Neural crest cell (in vitro differentiated cells): ENCODE results near the gene DAGLB. TPM values are rescaled to one million over a fixed set of nuclear protein-coding genes. Genes with fewer than 3 reads are reported as not detected.
"Not testable (repeated sequence)": the region's sequence is repeated elsewhere in the genome, so short reads cannot be mapped to it uniquely, and the experiment has no call there.

Experiments
- DNase-seq: peaks from one replicate; pipeline ENCODE4 v3.0.0; 2021; ENCODE audit warnings: low read depth, mixed read lengths, low spot score
- H3K27ac Mint-ChIP-seq: one replicate; pipeline ENCODE4 v1.8.0; 2021; ENCODE audit warnings: mild to moderate bottlenecking, mixed read lengths; ENCODE audit not compliant: unreplicated experiment
- H3K27me3 Mint-ChIP-seq: 2 replicates; pipeline ENCODE4 v1.8.0; 2021; ENCODE audit warnings: low read depth, mild to moderate bottlenecking, mixed read lengths
- H3K36me3 Mint-ChIP-seq: 2 replicates; pipeline ENCODE4 v1.8.0; 2021; ENCODE audit warnings: low read depth, mild to moderate bottlenecking, mixed read lengths
- H3K4me1 Mint-ChIP-seq: 2 replicates; pipeline ENCODE4 v1.8.0; 2021; ENCODE audit warnings: mixed read lengths
- H3K4me3 Mint-ChIP-seq: one replicate; pipeline ENCODE4 v1.8.0; 2021; ENCODE audit warnings: mild to moderate bottlenecking, mixed read lengths
- H3K9me3 Mint-ChIP-seq: 2 replicates; pipeline ENCODE4 v1.8.0; 2021; ENCODE audit warnings: mixed read lengths
- CTCF ChIP-seq: fragments of 200-600 bp; sonication (generic); conservative IDR thresholded peaks from 2 replicates; pipeline ENCODE4 v1.5.0; 2021; ENCODE audit warnings: antibody characterized with exemption, mild to moderate bottlenecking
- total RNA-seq: library from RNA; stranded (reverse); gene quantifications from 2 replicates; pipeline ENCODE4 v1.2.1, GENCODE V29; 2021

Gene DAGLB
- total RNA-seq, 1 donor from 2014 or later = 33.0 TPM

DNA sequence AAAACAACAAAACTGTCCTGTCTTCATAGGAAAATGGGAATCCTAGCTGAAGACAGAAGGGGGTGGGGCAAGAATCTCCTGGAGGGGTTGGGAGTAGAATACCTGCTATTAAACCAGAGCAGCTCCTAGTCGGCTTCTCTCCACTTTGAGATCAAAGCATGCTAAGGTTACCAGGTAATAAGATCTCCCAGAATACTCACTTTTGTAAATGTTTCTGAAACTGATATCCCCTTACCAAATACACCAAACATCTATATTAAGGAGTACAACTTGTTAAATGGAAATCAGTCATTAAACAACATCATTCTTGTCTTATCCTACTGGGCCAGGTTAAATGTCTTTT, 29.5 kb upstream of the DAGLB start:
- peaks cover 30% of the 10 kb centered on the region for H3K4me1 Mint-ChIP-seq
- H3K4me3 Mint-ChIP-seq = no peak overlapping the region
- TF ChIP-seq CTCF = no peak
- no peaks in the 10 kb centered on the region for H3K27me3 Mint-ChIP-seq
- H3K9me3 Mint-ChIP-seq = no peaks in the 10 kb centered on the region
- H3K36me3 Mint-ChIP-seq = peaks cover 1% of the 10 kb centered on the region
- no peak overlapping the region for H3K27ac Mint-ChIP-seq
- DNase-seq = no peak

DNA sequence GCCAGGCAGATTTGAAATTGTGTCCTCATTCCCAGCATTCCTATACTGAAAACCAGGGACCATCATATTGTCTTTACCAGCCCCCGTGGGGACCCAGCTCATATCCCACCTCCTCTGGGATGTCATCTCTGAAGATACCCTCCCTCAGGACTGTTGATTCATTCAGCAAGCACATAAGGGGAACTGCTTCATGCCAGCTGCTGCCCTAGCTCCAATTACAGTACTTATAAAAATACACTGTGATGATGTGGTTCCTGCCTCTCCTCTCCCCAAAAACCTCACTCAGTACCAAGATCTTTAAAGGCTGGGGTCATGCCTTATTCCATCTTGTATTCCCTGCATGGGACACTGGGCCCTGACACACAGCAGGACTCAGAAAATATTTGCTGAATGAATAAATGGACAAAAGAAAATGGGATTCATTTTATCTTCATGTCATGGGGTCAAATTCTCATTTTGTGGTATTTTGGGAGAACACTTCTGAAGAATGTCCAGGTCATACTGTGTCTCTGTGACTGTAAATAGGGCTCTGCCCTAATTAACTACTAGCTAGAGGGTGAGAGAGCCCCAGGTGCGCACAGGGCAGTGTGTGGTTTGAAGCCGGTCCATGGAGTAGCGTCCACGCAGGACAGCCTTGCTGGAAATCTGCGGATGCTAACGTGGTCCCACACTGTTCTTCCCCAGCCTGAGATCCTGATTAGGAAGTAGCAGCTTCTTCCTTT, 29.0 kb upstream of the DAGLB start:
- DNase-seq = no peak
- Mint-ChIP-seq H3K36me3 (peaks cover 5% of the 10 kb centered on the region), H3K9me3 (no peaks in the 10 kb centered on the region), H3K27ac (no peak overlapping the region), H3K4me3 (no peak overlapping the region), H3K4me1 (peaks cover 28% of the 10 kb centered on the region), H3K27me3 (no peaks in the 10 kb centered on the region)
- no peak for TF ChIP-seq CTCF

GRCh38 chr7:6475433-6476186, 27.9 kb upstream of the DAGLB start:
- Mint-ChIP-seq H3K4me1 (peaks cover 16% of the 10 kb centered on the region), H3K4me3 (peak overlapping the region; percentile 2), H3K9me3 (no peaks in the 10 kb centered on the region), H3K36me3 (peaks cover 8% of the 10 kb centered on the region), H3K27me3 (no peaks in the 10 kb centered on the region), H3K27ac (no peak overlapping the region)
- TF ChIP-seq CTCF = no peak
- no peak for DNase-seq

DNA sequence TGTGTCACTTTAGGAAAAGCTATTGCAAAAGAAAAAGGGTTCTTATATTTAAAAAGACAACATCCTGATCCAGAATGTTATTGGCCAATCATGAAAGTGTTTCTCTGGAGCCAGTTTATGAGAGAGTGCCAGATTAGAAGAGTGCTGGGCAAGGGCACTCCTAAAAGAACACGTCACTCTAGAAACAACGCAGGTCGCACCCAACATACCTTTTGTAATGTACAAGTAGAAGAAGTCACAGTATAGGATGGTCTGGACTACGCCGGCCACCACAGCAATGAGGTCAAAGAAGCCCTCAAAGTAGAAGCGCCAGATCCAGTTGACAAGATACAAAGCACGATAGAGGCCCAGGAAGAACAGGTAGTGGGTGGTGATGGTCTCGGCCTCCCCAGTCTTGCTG, 18.1 kb upstream of the DAGLB start:
- Mint-ChIP-seq H3K27ac (no peak overlapping the region), H3K27me3 (no peaks in the 10 kb centered on the region), H3K4me1 (no peaks in the 10 kb centered on the region), H3K9me3 (peaks cover 4% of the 10 kb centered on the region), H3K4me3 (no peak overlapping the region), H3K36me3 (peaks cover 49% of the 10 kb centered on the region)
- DNase-seq = no peak
- TF ChIP-seq CTCF = no peak

GRCh38 chr7:6463609-6464008, 15.9 kb upstream of the DAGLB start:
- H3K27me3 Mint-ChIP-seq, H3K4me3 Mint-ChIP-seq, DNase-seq, H3K9me3 Mint-ChIP-seq, H3K4me1 Mint-ChIP-seq, H3K27ac Mint-ChIP-seq: not testable (repeated sequence)
- H3K36me3 Mint-ChIP-seq = peaks cover 35% of the 10 kb centered on the region

DNA sequence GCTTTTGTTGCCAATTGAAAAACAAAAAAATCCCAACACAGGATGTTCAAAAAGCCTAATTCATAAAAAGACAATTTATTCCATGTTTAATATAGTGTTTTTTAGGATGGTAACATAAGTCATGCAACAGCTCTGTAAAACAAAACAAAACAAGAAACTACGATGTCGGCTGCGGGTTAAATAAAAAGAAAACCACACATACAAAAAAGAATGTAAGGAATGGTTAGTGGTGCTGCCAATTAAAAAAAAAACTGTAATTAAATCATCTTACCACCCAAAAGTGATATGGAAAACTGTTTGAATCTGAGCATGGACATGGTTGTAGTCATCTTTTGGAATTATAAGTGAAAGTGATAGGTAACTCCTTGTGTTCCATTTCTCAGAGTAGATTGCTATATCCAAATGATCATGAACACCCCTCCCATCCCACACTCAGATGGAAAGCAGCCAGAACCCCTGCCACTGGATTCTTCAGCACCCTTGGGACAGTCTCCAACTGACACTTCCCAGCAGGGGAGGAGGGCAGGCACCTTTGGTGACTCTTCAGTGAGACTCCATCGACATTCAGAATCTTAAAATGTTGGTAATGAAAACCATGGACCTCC, 14.3 kb upstream of the DAGLB start:
- TF ChIP-seq CTCF = no peak
- DNase-seq = no peak
- Mint-ChIP-seq H3K36me3 (peaks cover 23% of the 10 kb centered on the region), H3K9me3 (peaks cover 1% of the 10 kb centered on the region), H3K27me3 (no peaks in the 10 kb centered on the region), H3K4me3 (no peak overlapping the region), H3K4me1 (no peaks in the 10 kb centered on the region), H3K27ac (no peak overlapping the region)
